Measurements from ENCODE around the gene MED31.

DNA sequence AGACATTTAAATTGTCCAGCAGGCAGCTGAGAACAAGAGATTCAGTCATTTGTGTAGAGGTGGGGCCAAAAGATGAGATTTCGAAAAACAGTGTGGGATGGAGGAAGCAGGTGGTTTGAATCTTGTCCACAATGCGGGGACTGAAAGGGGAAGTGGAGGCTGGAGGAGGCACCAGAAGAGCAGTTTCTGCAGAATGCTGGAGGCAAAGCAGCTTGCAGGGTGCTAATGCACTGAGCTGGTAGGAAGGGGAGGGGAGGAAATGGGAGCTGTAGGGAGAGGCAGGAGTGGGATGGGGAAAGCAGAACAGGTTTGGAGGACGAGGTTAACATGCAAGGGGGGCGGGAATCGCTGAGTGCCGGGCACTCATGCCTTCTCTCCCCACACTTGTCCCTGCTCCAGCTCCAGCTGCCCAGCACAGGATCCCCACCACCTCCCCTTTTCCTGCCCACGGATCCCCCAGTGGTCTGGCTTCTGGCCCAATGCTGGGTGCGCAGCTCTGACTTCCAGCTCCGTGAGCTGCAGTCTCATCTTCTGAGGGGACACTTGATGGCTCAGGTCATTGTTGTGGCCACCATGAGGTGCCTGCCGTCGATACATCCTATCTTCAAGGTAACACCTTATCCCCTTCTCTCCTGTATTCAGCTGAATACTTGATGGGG, 9.5 kb upstream of the MED31 start:
- TF ChIP-seq TP53 (CRISPR knock-in tag; IDR thresholded peaks at IDR 0.05) (no peak), POLR2A (IDR thresholded peaks at IDR 0.05; ENCODE audit: low read length) (no peak), USF2 (IDR thresholded peaks at IDR 0.05) (no peak), RAD21 (conservative IDR thresholded peaks at IDR 0.05 in 1 of 2, IDR thresholded peaks at IDR 0.05 in 1 of 2) (no peak), KDM1A (IDR thresholded peaks at IDR 0.05; ENCODE audit: low read depth) (no peak), POLR2AphosphoS2 (conservative IDR thresholded peaks at IDR 0.05; ENCODE audit: low read length) (no peak), JUN (IDR thresholded peaks at IDR 0.05) (no peak), ESRRA (IDR thresholded peaks at IDR 0.05; ENCODE audit: borderline replicate concordance, low read length) (no peak)
- TF ChIP-seq, protein P1, sequence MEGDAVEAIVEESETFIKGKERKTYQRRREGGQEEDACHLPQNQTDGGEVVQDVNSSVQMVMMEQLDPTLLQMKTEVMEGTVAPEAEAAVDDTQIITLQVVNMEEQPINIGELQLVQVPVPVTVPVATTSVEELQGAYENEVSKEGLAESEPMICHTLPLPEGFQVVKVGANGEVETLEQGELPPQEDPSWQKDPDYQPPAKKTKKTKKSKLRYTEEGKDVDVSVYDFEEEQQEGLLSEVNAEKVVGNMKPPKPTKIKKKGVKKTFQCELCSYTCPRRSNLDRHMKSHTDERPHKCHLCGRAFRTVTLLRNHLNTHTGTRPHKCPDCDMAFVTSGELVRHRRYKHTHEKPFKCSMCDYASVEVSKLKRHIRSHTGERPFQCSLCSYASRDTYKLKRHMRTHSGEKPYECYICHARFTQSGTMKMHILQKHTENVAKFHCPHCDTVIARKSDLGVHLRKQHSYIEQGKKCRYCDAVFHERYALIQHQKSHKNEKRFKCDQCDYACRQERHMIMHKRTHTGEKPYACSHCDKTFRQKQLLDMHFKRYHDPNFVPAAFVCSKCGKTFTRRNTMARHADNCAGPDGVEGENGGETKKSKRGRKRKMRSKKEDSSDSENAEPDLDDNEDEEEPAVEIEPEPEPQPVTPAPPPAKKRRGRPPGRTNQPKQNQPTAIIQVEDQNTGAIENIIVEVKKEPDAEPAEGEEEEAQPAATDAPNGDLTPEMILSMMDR (IDR thresholded peaks at IDR 0.05): no peak
